ENCODE results near the gene SGSH. TPM values are rescaled to one million over a fixed set of nuclear protein-coding genes. Genes with fewer than 3 reads are reported as not detected.
"Not testable (repeated sequence)": the region's sequence is repeated elsewhere in the genome, so short reads cannot be mapped to it uniquely, and the experiment has no call there.

SGSH gene
- total RNA-seq, 4 donors from 2014 or later: 14.4 to 39.7 (median 38.4) TPM

DNA sequence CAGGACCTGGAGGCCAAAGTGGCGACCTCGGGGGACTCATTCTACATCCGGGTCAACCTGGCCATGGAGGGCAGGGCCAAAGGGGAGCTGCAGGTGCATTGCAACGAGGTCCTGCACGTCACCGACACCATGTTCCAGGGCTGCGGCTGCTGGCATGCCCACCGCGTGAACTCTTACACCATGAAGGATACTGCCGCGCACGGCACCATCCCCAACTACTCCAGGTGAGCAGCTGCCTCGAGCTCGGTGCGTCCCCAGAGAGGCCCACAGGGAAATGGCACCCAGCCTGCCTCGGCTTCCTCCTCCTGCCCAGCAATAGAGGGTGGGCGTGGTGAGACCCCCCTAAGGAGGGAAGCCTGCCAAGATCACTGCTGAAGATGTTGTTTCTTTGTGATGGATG lies 17.9 kb downstream of the SGSH start:
- Histone ChIP-seq H3K9me3 (no peaks in the 10 kb centered on the region), H3K27ac (no peak overlapping the region), H3K27me3 (no peaks in the 10 kb centered on the region), H3K4me3 (no peak overlapping the region), H3K4me1 (no peaks in the 10 kb centered on the region), H3K36me3 (no peaks in the 10 kb centered on the region)
- no peak for DNase-seq
- TF ChIP-seq POLR2A (IDR thresholded peaks at IDR 0.05): no peak
- TF ChIP-seq, protein P1, sequence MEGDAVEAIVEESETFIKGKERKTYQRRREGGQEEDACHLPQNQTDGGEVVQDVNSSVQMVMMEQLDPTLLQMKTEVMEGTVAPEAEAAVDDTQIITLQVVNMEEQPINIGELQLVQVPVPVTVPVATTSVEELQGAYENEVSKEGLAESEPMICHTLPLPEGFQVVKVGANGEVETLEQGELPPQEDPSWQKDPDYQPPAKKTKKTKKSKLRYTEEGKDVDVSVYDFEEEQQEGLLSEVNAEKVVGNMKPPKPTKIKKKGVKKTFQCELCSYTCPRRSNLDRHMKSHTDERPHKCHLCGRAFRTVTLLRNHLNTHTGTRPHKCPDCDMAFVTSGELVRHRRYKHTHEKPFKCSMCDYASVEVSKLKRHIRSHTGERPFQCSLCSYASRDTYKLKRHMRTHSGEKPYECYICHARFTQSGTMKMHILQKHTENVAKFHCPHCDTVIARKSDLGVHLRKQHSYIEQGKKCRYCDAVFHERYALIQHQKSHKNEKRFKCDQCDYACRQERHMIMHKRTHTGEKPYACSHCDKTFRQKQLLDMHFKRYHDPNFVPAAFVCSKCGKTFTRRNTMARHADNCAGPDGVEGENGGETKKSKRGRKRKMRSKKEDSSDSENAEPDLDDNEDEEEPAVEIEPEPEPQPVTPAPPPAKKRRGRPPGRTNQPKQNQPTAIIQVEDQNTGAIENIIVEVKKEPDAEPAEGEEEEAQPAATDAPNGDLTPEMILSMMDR (IDR thresholded peaks at IDR 0.05): no peak
- intact Hi-C loops (cut with DNase I; ENCODE audit: low total_unique reads): no loop called here

DNA sequence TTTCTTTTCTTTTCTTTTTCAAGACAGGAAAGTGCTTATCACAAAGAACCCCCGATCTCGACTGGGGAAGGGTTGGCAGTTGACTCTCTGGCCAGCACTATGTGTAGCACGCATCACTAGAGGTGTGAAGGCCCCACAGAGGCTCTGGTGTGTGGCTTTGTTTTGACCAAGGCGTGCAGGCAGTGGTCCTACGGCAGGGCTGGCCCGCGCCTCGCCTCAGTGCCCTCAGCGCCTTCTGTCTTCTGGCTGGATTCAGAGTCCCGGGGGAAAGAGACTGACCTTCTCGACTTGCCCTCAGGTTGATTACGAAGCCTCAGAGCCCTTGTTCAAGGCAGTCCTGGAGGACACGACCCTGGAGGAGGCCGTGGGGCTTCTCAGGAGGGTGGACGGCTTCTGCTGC lies 18.7 kb downstream of the SGSH start:
- no peak overlapping the region for H3K27ac ChIP-seq
- no peaks in the 10 kb centered on the region for H3K27me3 ChIP-seq
- H3K36me3 ChIP-seq: no peaks in the 10 kb centered on the region
- no peak for DNase-seq
- no peaks in the 10 kb centered on the region for H3K9me3 ChIP-seq
- no peaks in the 10 kb centered on the region for H3K4me1 ChIP-seq
- no peak overlapping the region for H3K4me3 ChIP-seq
- intact Hi-C loops (cut with DNase I; ENCODE audit: low total_unique reads): no loop called here
- TF ChIP-seq, protein P1 (IDR thresholded peaks at IDR 0.05): no peak
- no peak for TF ChIP-seq POLR2A (IDR thresholded peaks at IDR 0.05)

DNA sequence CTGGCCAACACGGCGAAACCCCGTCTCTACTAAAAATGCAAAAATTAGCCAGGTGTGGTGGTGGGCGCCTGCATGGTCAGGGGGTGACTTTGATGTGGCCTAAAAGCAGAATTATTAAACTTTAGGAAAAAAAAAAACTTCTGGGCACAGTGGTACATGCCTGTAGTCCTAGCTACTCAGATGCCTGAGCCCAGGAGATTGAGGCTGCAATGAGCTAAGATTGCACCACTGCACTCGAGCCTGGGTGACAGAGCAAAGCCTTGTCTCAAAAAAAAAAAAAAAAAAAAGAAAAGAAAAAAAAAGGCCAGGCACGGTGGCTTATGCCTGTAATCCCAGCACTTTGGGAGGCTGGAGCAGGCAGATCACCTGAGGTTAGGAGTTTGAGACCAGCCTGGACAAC lies 20.8 kb downstream of the SGSH start:
- H3K27ac ChIP-seq; DNase-seq; H3K36me3 ChIP-seq; intact Hi-C loops (cut with DNase I; ENCODE audit: low total_unique reads); H3K4me1 ChIP-seq; H3K9me3 ChIP-seq; H3K27me3 ChIP-seq; H3K4me3 ChIP-seq: not testable (repeated sequence)

DNA sequence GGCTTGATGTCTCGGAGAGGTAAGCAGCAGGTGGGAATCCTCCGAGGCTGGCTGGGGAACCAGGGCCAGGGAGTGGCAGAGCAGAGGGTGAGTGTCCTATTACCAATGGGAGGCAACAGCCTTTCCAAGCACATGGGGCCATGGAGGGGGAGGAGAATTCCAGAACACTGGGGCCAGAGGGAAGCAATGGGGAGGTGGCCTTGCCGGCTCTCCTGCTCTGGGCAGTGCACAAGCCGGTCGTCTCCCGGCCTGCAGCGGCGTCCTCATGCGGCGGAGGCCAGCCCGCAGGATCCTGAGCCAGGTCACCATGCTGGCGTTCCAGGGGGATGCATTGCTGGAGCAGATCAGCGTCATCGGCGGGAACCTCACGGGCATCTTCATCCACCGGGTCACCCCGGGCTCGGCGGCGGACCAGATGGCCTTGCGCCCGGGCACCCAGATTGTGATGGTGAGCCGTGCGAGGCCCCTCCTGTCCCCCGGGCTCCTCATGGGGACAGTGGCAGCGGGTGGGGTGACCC lies 21.9 kb downstream of the SGSH start:
- no peak for DNase-seq
- no peaks in the 10 kb centered on the region for H3K27me3 ChIP-seq

DNA sequence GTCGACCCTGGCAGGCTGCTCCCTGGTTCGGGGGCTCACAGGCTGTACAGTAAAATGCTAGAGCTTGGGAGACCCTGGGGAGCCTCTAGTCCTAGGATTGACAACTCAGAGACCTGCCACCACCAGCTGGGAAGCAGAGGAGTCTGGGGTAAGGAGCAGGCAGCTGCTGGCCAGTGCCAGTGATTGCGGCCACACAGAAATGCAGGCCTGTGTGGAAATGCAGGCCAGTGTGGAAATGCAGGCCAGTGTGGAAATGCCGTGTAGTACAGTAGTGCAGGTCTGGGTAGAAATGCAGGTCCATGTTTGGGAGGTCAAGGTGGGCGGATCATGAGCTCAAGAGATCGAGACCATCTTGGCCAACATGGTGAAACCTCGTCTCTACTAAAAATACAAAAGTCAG lies 23.5 kb downstream of the SGSH start:
- Histone ChIP-seq H3K9me3 (no peaks in the 10 kb centered on the region), H3K27ac (no peak overlapping the region), H3K36me3 (no peaks in the 10 kb centered on the region), H3K27me3 (no peaks in the 10 kb centered on the region), H3K4me3 (no peak overlapping the region), H3K4me1 (no peaks in the 10 kb centered on the region)
- no peak for TF ChIP-seq POLR2A (IDR thresholded peaks at IDR 0.05)
- no peak for DNase-seq
- intact Hi-C loops (cut with DNase I; ENCODE audit: low total_unique reads): no loop called here

More for the DNA sequence above, 21.9 kb downstream of the SGSH start:
- intact Hi-C loops (cut with DNase I; ENCODE audit: low total_unique reads): no loop called here
- Histone ChIP-seq H3K4me1 (no peaks in the 10 kb centered on the region), H3K36me3 (no peaks in the 10 kb centered on the region), H3K9me3 (no peaks in the 10 kb centered on the region), H3K27ac (no peak overlapping the region), H3K4me3 (no peak overlapping the region)
- no peak for TF ChIP-seq POLR2A (IDR thresholded peaks at IDR 0.05)
- TF ChIP-seq, protein P1 (IDR thresholded peaks at IDR 0.05): no peak

DNA sequence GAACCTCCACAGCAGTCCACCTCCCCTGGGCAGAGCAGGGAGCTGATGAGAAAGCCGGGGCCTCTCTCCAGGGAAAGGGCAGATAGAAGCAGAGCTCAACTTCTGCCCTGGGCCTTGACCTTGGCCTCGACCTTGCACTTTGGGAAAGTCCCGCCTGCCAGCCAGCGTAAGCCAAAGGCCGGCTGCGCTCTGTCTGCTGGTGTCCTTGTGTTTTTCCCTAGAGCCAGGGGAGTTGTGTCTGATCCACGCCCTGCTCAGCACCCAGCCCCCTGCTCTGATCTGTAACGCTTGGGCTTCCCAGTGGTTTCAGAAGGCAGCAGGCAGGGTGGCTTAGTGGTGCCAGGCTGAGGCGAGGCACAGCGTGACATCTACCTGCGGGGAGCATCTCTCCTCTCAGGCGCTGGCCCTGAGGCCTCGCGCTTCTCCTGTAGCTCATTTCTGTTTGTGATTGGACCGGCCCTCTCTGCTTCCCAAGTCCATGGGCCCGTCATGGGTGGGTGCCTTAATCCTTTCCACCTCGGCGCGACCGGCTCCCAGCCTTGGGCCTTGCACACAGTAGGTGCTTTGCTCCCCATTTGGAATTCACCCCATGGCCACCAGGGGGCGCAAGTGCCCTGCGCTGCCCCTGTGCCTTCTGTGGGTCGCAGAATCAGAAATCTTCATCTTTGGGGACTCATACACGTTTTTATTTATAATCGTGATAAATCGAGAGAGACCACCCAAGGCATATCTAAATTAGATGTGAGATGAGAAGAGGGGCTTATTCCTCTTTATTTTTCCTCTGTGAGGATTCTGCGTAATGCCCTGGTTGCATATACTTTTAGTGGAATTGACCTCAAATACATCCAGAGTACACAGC lies 24.2 kb downstream of the SGSH start:
- Histone ChIP-seq H3K9me3 (no peaks in the 10 kb centered on the region), H3K36me3 (no peaks in the 10 kb centered on the region), H3K4me3 (no peak overlapping the region), H3K4me1 (no peaks in the 10 kb centered on the region), H3K27me3 (no peaks in the 10 kb centered on the region), H3K27ac (no peak overlapping the region)
- no peak for DNase-seq
- intact Hi-C loops (cut with DNase I; ENCODE audit: low total_unique reads): no loop called here
- TF ChIP-seq, protein P1 (IDR thresholded peaks at IDR 0.05): peak; percentile 44 to 69 (median 58)
- no peak for TF ChIP-seq POLR2A (IDR thresholded peaks at IDR 0.05)

All from uterus (tissue), 4 donors.